NT2/D1 (cell line): ENCODE measurements around the gene PSMB10.
A peak's percentile ranks its signal among the peaks of the same experiment; 100 is the strongest.

Experiments
- DNase-seq: peaks from one replicate; pipeline ENCODE4 v3.0.0-alpha.2; 2011; ENCODE audit warnings: low read depth, low spot score
- H3K27me3 ChIP-seq: 2 replicates; pipeline ENCODE4 v1.6.0; 2011; ENCODE audit warnings: mild to moderate bottlenecking; ENCODE audit not compliant: insufficient read length, insufficient read depth
- H3K36me3 ChIP-seq: 2 replicates; pipeline ENCODE4 v1.6.1; 2011; ENCODE audit warnings: mild to moderate bottlenecking, low read length, mixed read lengths; ENCODE audit not compliant: insufficient read depth, insufficient read length
- H3K4me1 ChIP-seq: 2 replicates; pipeline ENCODE4 v1.5.1; 2011; ENCODE audit not compliant: insufficient read depth, insufficient read length
- H3K4me3 ChIP-seq: 2 replicates; pipeline ENCODE4 v1.5.1; 2011; ENCODE audit warnings: low read depth; ENCODE audit not compliant: insufficient read length
- H3K9ac ChIP-seq: 2 replicates; pipeline ENCODE4 v1.6.0; 2011; ENCODE audit warnings: low read depth; ENCODE audit not compliant: insufficient read length
- H3K9me3 ChIP-seq: 2 replicates; pipeline ENCODE4 v1.5.1; 2011; ENCODE audit warnings: mild to moderate bottlenecking, low read length; ENCODE audit not compliant: insufficient read depth
- SUZ12 ChIP-seq: IDR thresholded peaks from 2 replicates; pipeline ENCODE4 v1.6.1; 2011; ENCODE audit not compliant: insufficient read length, insufficient read depth; ENCODE audit errors: extremely low read depth
- YY1 ChIP-seq: IDR thresholded peaks from 2 replicates; pipeline ENCODE4 v1.6.1; 2011; ENCODE audit not compliant: insufficient read length, insufficient read depth
- ZNF274 ChIP-seq: IDR thresholded peaks from 2 replicates; pipeline ENCODE4 v1.6.1; 2011; ENCODE audit warnings: mild to moderate bottlenecking, low read depth, low read length

The PSMB10 gene

DNA sequence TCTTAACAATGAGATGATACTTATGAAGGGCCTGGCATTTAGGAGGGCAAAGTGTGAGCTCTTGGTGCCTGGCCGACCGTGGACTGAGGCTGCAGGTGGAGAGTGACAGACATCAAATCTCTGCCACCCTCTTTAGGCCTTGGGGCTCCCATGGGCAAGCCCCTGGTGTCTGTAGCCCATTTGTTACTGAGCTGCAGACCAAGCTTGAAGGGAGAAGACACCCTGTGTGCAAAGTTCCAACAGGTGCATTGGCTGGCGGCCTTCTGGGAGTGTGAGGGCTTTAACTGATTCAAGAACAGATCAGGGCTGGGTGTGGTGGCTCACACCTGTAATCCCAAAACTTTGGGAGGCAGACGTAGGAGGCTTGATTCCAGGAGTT is 4.2 kb downstream of the PSMB10 start:
- H3K4me1 ChIP-seq, result peaks cover 23% of the 10 kb centered on the region
- no peak for DNase-seq
- H3K4me3 ChIP-seq, result no peak overlapping the region
- H3K27me3 ChIP-seq, result no peaks in the 10 kb centered on the region
- H3K9ac ChIP-seq, result no peak overlapping the region
- no peaks in the 10 kb centered on the region for H3K9me3 ChIP-seq
- TF ChIP-seq ZNF274 (no peak), YY1 (no peak), SUZ12 (no peak)
- H3K36me3 ChIP-seq, result peaks cover 61% of the 10 kb centered on the region

DNA sequence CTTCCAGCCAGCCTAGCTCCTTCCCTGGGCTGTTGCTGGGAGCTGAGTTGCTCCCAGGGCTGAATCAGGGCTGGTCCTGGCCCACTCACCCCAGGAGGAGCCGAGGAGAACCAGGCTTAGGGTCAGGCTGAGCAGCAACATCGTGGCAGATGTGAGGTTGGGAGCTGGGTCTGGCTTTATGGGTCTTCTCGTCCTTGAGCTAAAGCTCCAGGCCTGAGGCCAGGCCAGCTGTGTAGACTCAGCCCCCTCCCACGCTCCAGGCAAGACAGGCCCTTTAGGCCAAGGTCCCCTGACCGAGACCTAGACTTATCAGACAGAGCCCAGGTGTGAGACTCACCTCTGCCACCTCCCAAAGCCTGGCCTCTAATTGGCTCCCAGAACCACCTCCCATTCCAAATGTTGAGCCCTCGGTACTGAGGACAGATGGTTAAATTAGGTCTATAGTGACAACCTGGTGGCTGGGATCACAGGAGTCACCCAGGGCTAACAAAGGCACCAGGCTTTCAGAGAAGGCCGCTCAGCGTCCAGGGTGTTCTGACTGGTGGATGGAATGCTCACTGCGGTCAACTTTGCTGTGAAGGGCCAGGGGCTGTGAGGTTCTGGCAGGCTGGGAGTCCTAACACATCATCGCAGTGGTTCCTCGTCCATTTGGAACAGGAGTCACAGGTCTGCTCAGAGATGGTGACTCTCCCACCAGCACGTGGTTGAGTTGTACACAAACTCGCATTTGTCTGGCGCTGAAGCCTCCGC is 4.8 kb downstream of the PSMB10 start, which contains the start of gene CTRL:
TSS of gene CTRL (minus strand) at position 151 of the 750 bp plus-strand sequence. CDS start at position 141, 10 bp downstream.
- H3K9me3 ChIP-seq, result no peaks in the 10 kb centered on the region
- H3K27me3 ChIP-seq, result no peaks in the 10 kb centered on the region
- H3K9ac ChIP-seq, result no peak within 1 kb of the TSS
- DNase-seq, result no peak
- peaks cover 66% of the 10 kb centered on the region for H3K36me3 ChIP-seq
- TF ChIP-seq SUZ12, result no peak
- no peak for TF ChIP-seq YY1
- TF ChIP-seq ZNF274, result no peak
- H3K4me1 ChIP-seq, result peaks cover 23% of the 10 kb centered on the region
- H3K4me3 ChIP-seq, result no peak within 1 kb of the TSS

DNA sequence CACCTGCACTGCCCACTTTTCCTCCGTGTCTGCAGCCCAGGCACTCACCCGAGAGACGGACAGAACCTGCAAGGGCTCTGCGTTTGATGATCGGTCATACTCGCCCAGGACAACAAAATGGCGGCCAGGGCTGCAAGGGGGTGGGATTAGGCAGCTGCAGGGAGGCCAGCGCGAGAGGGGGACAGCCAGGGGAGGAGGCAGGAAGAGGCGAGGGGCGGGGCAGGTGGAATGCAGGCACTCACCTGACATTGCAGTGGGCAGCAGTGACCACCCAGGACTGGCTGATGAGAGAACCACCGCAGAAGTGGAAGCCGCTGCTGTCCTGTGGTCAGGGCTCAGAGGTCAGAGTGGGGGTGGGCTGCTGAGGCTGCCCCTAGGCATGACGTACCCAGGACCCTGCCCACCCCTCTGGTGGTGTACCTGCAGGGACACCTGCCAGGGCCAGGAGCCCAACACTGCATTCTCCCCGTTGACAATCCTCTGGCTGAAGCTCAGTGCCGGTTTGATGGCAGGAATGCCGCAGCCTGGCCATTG is 5.9 kb downstream of the PSMB10 start:
- H3K4me1 ChIP-seq, result peaks cover 28% of the 10 kb centered on the region
- H3K27me3 ChIP-seq, result no peaks in the 10 kb centered on the region
- TF ChIP-seq SUZ12 (no peak), YY1 (no peak)
- H3K36me3 ChIP-seq, result peaks cover 69% of the 10 kb centered on the region
- DNase-seq, result no peak
- no peaks in the 10 kb centered on the region for H3K9me3 ChIP-seq
- no peak overlapping the region for H3K4me3 ChIP-seq
- H3K9ac ChIP-seq, result no peak overlapping the region

DNA sequence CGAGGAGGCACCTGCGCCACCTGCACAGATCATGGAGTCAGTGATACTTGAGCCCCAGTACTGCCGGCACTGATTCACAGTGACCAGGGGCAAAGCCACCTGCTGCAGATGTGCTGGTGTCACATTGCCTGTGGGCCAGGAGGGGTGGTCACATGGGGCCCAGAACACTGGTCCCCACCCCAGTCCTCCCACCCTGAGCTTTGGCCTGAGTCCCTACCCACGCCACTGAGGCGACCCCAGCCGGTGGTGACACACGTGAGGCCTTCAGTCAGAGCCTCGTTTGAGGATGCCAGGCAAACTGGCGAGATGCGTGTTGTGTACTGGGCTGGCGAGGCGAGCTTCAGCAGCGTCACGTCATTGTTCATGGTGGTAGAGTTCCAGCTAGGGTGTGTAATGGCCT is 6.5 kb downstream of the PSMB10 start:
- peaks cover 32% of the 10 kb centered on the region for H3K4me1 ChIP-seq
- H3K9me3 ChIP-seq, result no peaks in the 10 kb centered on the region
- no peak for DNase-seq
- H3K36me3 ChIP-seq, result peaks cover 69% of the 10 kb centered on the region
- TF ChIP-seq YY1 (no peak), SUZ12 (no peak), ZNF274 (no peak)
- no peaks in the 10 kb centered on the region for H3K27me3 ChIP-seq
- no peak overlapping the region for H3K9ac ChIP-seq
- H3K4me3 ChIP-seq, result no peak overlapping the region

DNA sequence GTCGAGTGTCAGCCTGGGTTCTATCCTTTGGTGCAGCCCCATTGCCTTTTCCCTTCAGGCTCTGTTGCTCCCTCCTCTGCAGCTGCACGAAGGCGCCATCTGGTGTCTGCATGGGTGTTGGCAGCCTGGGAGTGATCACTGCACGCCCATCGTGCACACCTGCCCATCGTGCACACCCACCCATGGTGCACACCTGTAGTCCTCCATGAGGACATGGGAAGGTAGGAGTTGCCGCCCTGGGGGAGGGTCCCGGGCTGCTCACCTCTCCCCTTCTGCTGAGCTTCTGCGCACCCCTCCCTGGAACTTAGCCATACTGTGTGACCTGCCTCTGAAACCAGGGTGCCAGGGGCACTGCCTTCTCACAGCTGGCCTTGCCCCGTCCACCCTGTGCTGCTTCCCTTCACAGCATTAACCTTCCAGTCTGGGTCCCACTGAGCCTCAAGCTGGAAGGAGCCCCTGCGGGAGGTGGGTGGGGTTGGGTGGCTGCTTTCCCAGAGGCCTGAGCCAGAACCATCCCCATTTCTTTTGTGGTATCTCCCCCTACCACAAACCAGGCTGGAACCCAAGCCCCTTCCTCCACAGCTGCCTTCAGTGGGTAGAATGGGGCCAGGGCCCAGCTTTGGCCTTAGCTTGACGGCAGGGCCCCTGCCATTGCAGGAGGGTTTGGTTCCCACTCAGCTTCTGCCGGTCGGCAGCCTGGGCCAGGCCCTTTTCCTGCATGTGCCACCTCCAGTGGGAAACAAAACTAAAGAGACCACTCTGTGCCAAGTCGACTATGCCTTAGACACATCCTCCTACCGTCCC is 7.9 kb downstream of the PSMB10 start:
- Histone ChIP-seq H3K9ac (no peak overlapping the region), H3K27me3 (no peaks in the 10 kb centered on the region), H3K36me3 (peaks cover 71% of the 10 kb centered on the region), H3K9me3 (no peaks in the 10 kb centered on the region), H3K4me1 (peaks cover 21% of the 10 kb centered on the region), H3K4me3 (no peak overlapping the region)
- TF ChIP-seq SUZ12 (no peak), YY1 (no peak), ZNF274 (no peak)
- no peak for DNase-seq

DNA sequence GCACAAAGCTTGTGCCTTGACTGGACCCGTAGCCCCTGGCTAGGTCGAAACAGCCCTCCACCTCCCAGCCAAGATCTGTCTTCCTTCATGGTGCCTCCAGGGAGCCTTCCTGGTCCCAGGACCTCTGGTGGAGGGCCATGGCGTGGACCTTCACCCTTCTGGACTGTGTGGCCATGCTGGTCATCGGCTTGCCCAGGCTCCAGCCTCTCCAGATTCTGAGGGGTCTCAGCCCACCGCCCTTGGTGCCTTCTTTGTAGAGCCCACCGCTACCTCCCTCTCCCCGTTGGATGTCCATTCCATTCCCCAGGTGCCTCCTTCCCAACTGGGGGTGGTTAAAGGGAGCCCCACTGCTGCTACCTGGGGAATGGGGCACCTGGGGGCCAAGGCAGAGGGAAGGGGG is 8.5 kb downstream of the PSMB10 start:
- H3K4me3 ChIP-seq, result no peak overlapping the region
- no peak for DNase-seq
- H3K4me1 ChIP-seq, result peaks cover 21% of the 10 kb centered on the region
- H3K9ac ChIP-seq, result peak overlapping the region; percentile 32
- no peaks in the 10 kb centered on the region for H3K9me3 ChIP-seq
- H3K36me3 ChIP-seq, result peaks cover 75% of the 10 kb centered on the region
- H3K27me3 ChIP-seq, result no peaks in the 10 kb centered on the region
- TF ChIP-seq ZNF274, result no peak
- TF ChIP-seq YY1, result no peak
- no peak for TF ChIP-seq SUZ12

DNA sequence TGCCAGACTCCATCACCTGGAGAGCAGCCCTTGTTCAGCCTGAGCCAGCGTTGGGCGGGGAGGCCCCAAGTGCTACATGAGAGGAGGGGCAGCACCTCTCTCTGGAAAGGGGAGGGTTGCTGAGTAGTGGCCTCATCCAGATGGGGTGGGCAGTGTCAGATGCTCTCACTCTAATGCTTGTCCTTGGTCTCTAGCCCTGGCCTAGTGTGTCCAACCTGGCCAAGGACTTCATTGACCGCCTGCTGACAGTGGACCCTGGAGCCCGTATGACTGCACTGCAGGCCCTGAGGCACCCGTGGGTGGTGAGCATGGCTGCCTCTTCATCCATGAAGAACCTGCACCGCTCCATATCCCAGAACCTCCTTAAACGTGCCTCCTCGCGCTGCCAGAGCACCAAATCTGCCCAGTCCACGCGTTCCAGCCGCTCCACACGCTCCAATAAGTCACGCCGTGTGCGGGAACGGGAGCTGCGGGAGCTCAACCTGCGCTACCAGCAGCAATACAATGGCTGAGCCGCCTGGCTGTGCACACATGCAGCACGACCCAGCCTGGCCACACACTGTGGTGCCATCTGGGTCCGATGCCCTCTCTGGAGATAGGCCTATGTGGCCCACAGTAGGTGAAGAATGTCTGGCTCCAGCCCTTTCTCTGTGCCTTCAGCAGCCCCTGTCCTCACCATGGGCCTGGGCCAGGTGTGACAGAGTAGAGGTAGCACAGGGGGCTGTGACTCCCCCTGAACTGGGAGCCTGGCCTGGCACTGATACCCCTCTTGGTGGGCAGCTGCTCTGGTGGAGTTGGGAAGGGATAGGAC is 9.3 kb downstream of the PSMB10 start:
- peaks cover 21% of the 10 kb centered on the region for H3K4me1 ChIP-seq
- H3K36me3 ChIP-seq, result peaks cover 78% of the 10 kb centered on the region
- no peak for DNase-seq
- no peak overlapping the region for H3K9ac ChIP-seq
- H3K9me3 ChIP-seq, result no peaks in the 10 kb centered on the region
- TF ChIP-seq YY1 (no peak), SUZ12 (no peak), ZNF274 (no peak)
- H3K4me3 ChIP-seq, result no peak overlapping the region
- no peaks in the 10 kb centered on the region for H3K27me3 ChIP-seq
